Measurements from ENCODE around the gene TCF23. TPM values are rescaled to one million over a fixed set of nuclear protein-coding genes. Genes with fewer than 3 reads are reported as not detected.
A peak's percentile ranks its signal among the peaks of the same experiment; 100 is the strongest.

Gene TCF23
- total and polyA plus RNA-seq, 2 of the 8 experiments (the other 6 are each of a cell fraction or from before 2014, with no cell fraction given) = 0.02 TPM; not detected in 1

DNA sequence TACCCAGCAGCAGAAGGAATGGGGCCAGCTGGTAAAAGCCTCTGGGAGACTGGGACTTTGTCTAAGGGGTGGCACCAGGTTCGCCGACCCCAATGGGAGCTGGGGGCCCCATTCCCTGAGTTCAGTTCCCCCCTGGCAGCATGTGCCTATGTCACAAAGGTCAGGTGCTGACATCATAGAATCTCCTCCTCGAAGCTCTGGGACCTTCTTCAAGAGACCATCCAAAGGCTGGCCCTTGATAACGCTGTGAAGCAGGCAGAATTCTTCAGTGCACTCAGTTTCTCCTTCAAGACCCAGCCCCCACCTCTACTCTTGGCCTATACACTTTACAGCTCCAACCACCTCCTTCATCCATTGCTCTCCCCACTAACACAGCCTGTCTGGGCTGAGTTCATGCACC, 9.5 kb upstream of the TCF23 start, which contains the start of gene PRR30:
TSS of gene PRR30 (minus strand) at position 101 of the 400 bp plus-strand sequence. CDS start 1,081 bp downstream, outside the sequence.
- no peaks in the 10 kb centered on the region for H3K36me3 ChIP-seq (ENCODE audit: control insufficient read depth in 2 of 4, insufficient read depth in 4 of 4, low read length in 3 of 4)
- no peak within 1 kb of the TSS for H2BK5ac ChIP-seq (ENCODE audit: low read depth, low read length)
- H3K4me2 ChIP-seq (ENCODE audit: insufficient read depth in 1 of 2, low read depth in 2 of 2, low read length in 2 of 2) = no peak within 1 kb of the TSS
- no peak within 1 kb of the TSS for H3K56ac ChIP-seq (replicated peaks; ENCODE audit: insufficient read length, low read depth, low read length)
- H2BK120ac ChIP-seq (replicated peaks; ENCODE audit: low read depth, low read length) = no peak within 1 kb of the TSS
- H4K8ac ChIP-seq (ENCODE audit: extremely low read depth, insufficient read depth, low read length) = no peak within 1 kb of the TSS
- peak within 1 kb of the TSS; percentile 63; the same call in 1 of the 2 replicates for H2BK15ac ChIP-seq (ENCODE audit: low read length)
- TF ChIP-seq YY1 (IDR thresholded peaks at IDR 0.05; ENCODE audit: low read depth, low read length) (no peak), TAF1 (IDR thresholded peaks at IDR 0.05; ENCODE audit: low read depth, low read length) (no peak), ZNF274 (IDR thresholded peaks at IDR 0.05; ENCODE audit: borderline replicate concordance, extremely low read depth, low read length) (no peak), CTBP2 (IDR thresholded peaks at IDR 0.05; ENCODE audit: borderline replicate concordance, insufficient read depth, insufficient read length, low read length) (no peak), SIX5 (IDR thresholded peaks at IDR 0.05; ENCODE audit: low read depth, low read length) (no peak), SRF (IDR thresholded peaks at IDR 0.05; ENCODE audit: low read depth, low read length) (no peak), JUND (IDR thresholded peaks at IDR 0.05; ENCODE audit: low read length) (no peak), FOSL1 (IDR thresholded peaks at IDR 0.05; ENCODE audit: insufficient read depth, low read depth, low read length) (no peak)
- TF ChIP-seq, protein P1, sequence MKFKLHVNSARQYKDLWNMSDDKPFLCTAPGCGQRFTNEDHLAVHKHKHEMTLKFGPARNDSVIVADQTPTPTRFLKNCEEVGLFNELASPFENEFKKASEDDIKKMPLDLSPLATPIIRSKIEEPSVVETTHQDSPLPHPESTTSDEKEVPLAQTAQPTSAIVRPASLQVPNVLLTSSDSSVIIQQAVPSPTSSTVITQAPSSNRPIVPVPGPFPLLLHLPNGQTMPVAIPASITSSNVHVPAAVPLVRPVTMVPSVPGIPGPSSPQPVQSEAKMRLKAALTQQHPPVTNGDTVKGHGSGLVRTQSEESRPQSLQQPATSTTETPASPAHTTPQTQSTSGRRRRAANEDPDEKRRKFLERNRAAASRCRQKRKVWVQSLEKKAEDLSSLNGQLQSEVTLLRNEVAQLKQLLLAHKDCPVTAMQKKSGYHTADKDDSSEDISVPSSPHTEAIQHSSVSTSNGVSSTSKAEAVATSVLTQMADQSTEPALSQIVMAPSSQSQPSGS (IDR thresholded peaks at IDR 0.05; ENCODE audit: low read length) = no peak
- H2BK20ac ChIP-seq (ENCODE audit: low read length) = no peak within 1 kb of the TSS
- no peak within 1 kb of the TSS for H3K9ac ChIP-seq (replicated peaks in 1 of 4; ENCODE audit: extremely low read depth in 1 of 4, low read depth in 3 of 4, low read length in 3 of 4)
- no peak within 1 kb of the TSS for H2AFZ ChIP-seq (ENCODE audit: low read length)
- ChIA-PET POLR2A (ENCODE audit: partially characterized antibody) (interaction anchor here (1.0 to 1.5 kb wide), 2 partner anchors 11 to 14 kb away, joined by 4 read pairs; no protein-coding TSS in a partner anchor), CTCF (ENCODE audit: partially characterized antibody) (interaction anchor here (0.5 to 3.7 kb wide), 5 partner anchors 26 to 285 kb away, joined by 3 to 11 read pairs (median 3); no protein-coding TSS in a partner anchor)
- H3K23me2 ChIP-seq (ENCODE audit: low read depth, low read length) = no peaks in the 10 kb centered on the region
- no peak within 1 kb of the TSS for H3K27ac ChIP-seq (ENCODE audit: low read depth, low read length)
- no peak within 1 kb of the TSS for H4K91ac ChIP-seq (replicated peaks; ENCODE audit: insufficient read length, low read length)
- no peak within 1 kb of the TSS for H4K5ac ChIP-seq (ENCODE audit: insufficient read length, low read depth, low read length)
- H2AK5ac ChIP-seq (ENCODE audit: low read depth, low read length) = no peak within 1 kb of the TSS
- no peaks in the 10 kb centered on the region for H3K79me2 ChIP-seq (ENCODE audit: control insufficient read depth in 1 of 2, insufficient read depth in 2 of 2, low read length in 2 of 2)
- 83% methylated on average over 4 of the region's 4 CpGs; no CpG with 5 or more reads in 1 of the 2 experiments for WGBS, 2 experiments (ENCODE audit: extremely low coverage in 1 of 2, insufficient coverage in 1 of 2, insufficient read length in 1 of 2, insufficient replicate concordance in 2 of 2, low coverage in 1 of 2, low lambda C conversion rate in 2 of 2, missing lambda C conversion rate in 1 of 2)
- no peak within 1 kb of the TSS for H3K23ac ChIP-seq (ENCODE audit: insufficient read length)
- H3K18ac ChIP-seq (ENCODE audit: extremely low read depth, low read length) = no peak within 1 kb of the TSS; the same call in 1 of the 2 replicates
- no peak within 1 kb of the TSS for H2BK12ac ChIP-seq (ENCODE audit: low read depth, low read length)
- no peaks in the 10 kb centered on the region for H3K9me3 ChIP-seq (ENCODE audit: insufficient read depth in 2 of 2, low read depth in 1 of 2, low read length in 1 of 2)
- no peaks in the 10 kb centered on the region for H3K79me1 ChIP-seq (ENCODE audit: low read depth, low read length)
- DNase-seq (ENCODE audit: low read depth in 1 of 2, low spot score in 2 of 2) = no peak
- FAIRE-seq = no peak
- H3K4me1 ChIP-seq (replicated peaks in 1 of 4; ENCODE audit: control insufficient read depth in 3 of 4, insufficient read depth in 4 of 4, low read length in 3 of 4) = no peaks in the 10 kb centered on the region; a peak in 1 of 7 replicates
- no peaks in the 10 kb centered on the region for H4K20me1 ChIP-seq (replicated peaks in 1 of 2; ENCODE audit: control insufficient read depth in 1 of 2, insufficient read depth in 2 of 2, low read length in 2 of 2)
- H3K4ac ChIP-seq (replicated peaks; ENCODE audit: insufficient read length, low read depth, low read length) = no peak within 1 kb of the TSS
- no peak within 1 kb of the TSS for H3K14ac ChIP-seq (ENCODE audit: insufficient read length)
- no peaks in the 10 kb centered on the region for H3K27me3 ChIP-seq (replicated peaks in 1 of 4; ENCODE audit: control insufficient read depth in 3 of 4, extremely low read depth in 1 of 4, insufficient read depth in 3 of 4, low read length in 3 of 4)
- H3K4me3 ChIP-seq (ENCODE audit: extremely low read depth in 1 of 4, insufficient read depth in 2 of 4, low read depth in 3 of 4, low read length in 4 of 4) = no peak within 1 kb of the TSS
